Hepatocyte (in vitro differentiated cells): ENCODE results near the gene AP3S2.

Source experiments
- CTCF ChIP-seq: fragments of 200-600 bp; sonication (generic); IDR thresholded peaks from 2 replicates; pipeline ENCODE4 v1.5.1; 2016; ENCODE audit warnings: antibody characterized with exemption, mild to moderate bottlenecking; ENCODE audit not compliant: poor library complexity
- EZH2 ChIP-seq: fragments of 200-600 bp; sonication (generic); IDR thresholded peaks from 2 replicates; pipeline ENCODE4 v1.6.1; 2016; ENCODE audit warnings: antibody characterized with exemption, mild to moderate bottlenecking, borderline replicate concordance
- EZH2phosphoT487 ChIP-seq: fragments of 200-600 bp; sonication (generic); IDR thresholded peaks from one replicate; pipeline ENCODE4 v1.6.1; 2018; ENCODE audit warnings: antibody characterized with exemption, mild to moderate bottlenecking, low read depth, moderate library complexity; ENCODE audit not compliant: unreplicated experiment, severe bottlenecking

GRCh38 chr15:89822026-89822425 lies 71.8 kb downstream of the AP3S2 start:
- TF ChIP-seq CTCF (no peak), EZH2 (no peak), EZH2phosphoT487 (no peak)
